Breast epithelium (tissue), 3 donors: ENCODE data around the gene PDE1C.

Experiments used
- POLR2A ChIP-seq: fragments of 450-650 bp; IDR thresholded peaks from one replicate; pipeline ENCODE4 v1.6.1; 2016; ENCODE audit warnings: antibody characterized with exemption, mild to moderate bottlenecking, moderate library complexity
- TF ChIP-seq, protein P1 (sequence below), 3 donors: fragments of 450-650 bp; IDR thresholded peaks; one replicate each; pipeline ENCODE4 v1.5.1; 2016 to 2017; ENCODE audit warnings: antibody characterized with exemption in 3 of 3, mild to moderate bottlenecking in 3 of 3, moderate library complexity in 3 of 3

DNA sequence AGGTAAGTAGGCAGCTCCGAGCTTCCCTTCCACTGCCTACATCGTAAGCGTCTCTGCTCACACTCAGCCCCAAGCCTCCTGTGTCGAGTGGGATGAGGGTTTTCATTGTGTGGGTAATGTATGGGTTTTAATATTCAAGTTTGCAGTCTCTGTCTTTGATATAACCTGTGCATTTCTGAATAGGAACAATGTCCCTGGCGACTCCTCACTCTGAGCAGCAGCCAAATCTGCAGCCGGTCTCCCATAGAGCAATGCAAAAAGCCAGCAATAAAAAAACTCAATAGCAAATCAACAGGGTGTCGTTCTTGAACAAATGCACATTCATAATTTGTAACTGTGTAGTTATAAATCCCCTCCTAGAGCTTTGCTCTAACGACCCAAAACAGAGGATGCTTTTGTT, 349.8 kb downstream of the PDE1C start:
- TF ChIP-seq, protein P1, sequence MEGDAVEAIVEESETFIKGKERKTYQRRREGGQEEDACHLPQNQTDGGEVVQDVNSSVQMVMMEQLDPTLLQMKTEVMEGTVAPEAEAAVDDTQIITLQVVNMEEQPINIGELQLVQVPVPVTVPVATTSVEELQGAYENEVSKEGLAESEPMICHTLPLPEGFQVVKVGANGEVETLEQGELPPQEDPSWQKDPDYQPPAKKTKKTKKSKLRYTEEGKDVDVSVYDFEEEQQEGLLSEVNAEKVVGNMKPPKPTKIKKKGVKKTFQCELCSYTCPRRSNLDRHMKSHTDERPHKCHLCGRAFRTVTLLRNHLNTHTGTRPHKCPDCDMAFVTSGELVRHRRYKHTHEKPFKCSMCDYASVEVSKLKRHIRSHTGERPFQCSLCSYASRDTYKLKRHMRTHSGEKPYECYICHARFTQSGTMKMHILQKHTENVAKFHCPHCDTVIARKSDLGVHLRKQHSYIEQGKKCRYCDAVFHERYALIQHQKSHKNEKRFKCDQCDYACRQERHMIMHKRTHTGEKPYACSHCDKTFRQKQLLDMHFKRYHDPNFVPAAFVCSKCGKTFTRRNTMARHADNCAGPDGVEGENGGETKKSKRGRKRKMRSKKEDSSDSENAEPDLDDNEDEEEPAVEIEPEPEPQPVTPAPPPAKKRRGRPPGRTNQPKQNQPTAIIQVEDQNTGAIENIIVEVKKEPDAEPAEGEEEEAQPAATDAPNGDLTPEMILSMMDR (IDR thresholded peaks at IDR 0.05) = no peak
- TF ChIP-seq POLR2A = no peak
